ENCODE results near the gene BAHCC1. TPM values are rescaled to one million over a fixed set of nuclear protein-coding genes. Genes with fewer than 3 reads are reported as not detected.

BAHCC1 gene
- total and polyA plus RNA-seq, 10 of the 15 experiments (the other 5 are each of a cell fraction or from before 2014, with no cell fraction given), result 0.03 to 0.14 (median 0.11) TPM; not detected in 6

GRCh38 chr17:81443269-81443668 lies 48.0 kb downstream of the BAHCC1 start (continued):
- no peak for TF ChIP-seq ZNF592 (IDR thresholded peaks at IDR 0.05)

GRCh38 chr17:81444610-81445339 lies 49.5 kb downstream of the BAHCC1 start:
- ChIA-PET SMC1A (ENCODE audit: uncharacterized antibody, unreplicated experiment) (no interaction called here), CTCF (no interaction called here), RAD21 (ENCODE audit: unreplicated experiment) (no interaction called here), POLR2A (interaction anchor here (0.6 kb wide), 1 partner anchor 1387 kb away, joined by 3 read pairs; no protein-coding TSS in a partner anchor)
- Histone ChIP-seq H3K4me3 (no peak overlapping the region), H2AFZ (ENCODE audit: control insufficient read depth, low read depth, low read length) (no peak overlapping the region), H3K27me3 (replicated peaks in 1 of 2; ENCODE audit: control insufficient read depth in 2 of 2, insufficient read depth in 2 of 2, low read length in 1 of 2) (no peaks in the 10 kb centered on the region), H3K9ac (ENCODE audit: control insufficient read depth, insufficient read depth, low read length) (no peak overlapping the region), H3K4me1 (ENCODE audit: control insufficient read depth, insufficient read depth, low read length) (no peaks in the 10 kb centered on the region), H3K4me2 (ENCODE audit: control insufficient read depth, insufficient read depth) (no peak overlapping the region), H4K20me1 (ENCODE audit: control insufficient read depth, insufficient read depth) (no peaks in the 10 kb centered on the region), H3K27ac (ENCODE audit: control insufficient read depth, insufficient read depth) (no peak overlapping the region), H3K9me3 (replicated peaks; ENCODE audit: control insufficient read depth, insufficient read depth, low read length) (no peaks in the 10 kb centered on the region), H3K79me2 (ENCODE audit: control insufficient read depth, insufficient read depth, low read length) (no peaks in the 10 kb centered on the region), H3K36me3 (ENCODE audit: control insufficient read depth in 2 of 2, insufficient read depth in 2 of 2, low read length in 1 of 2) (no peaks in the 10 kb centered on the region)
- in situ Hi-C loops (cut with MboI), result no loop called here
- DNase-seq (ENCODE audit: low read depth, low spot score) (no peak), ATAC-seq (no peak), FAIRE-seq (no peak)
- BruUV-seq (replicated peaks), result no TSS peak
- intact Hi-C loops (cut with micrococcal nuclease; ENCODE audit: unreplicated experiment), result no loop called here
- 41% methylated on average over 20 of the region's 27 CpGs for WGBS (ENCODE audit: insufficient coverage, insufficient replicate concordance, low lambda C conversion rate, missing lambda C conversion rate)
- no peak for TF ChIP-seq BCL11A (IDR thresholded peaks at IDR 0.05; ENCODE audit: low read depth, low read length)
- TF ChIP-seq CBFB (IDR thresholded peaks at IDR 0.05; ENCODE audit: low read depth), result no peak
- no peak for TF ChIP-seq IKZF2 (IDR thresholded peaks at IDR 0.05)
- no peak for TF ChIP-seq SUZ12 (IDR thresholded peaks at IDR 0.05; ENCODE audit: unreplicated experiment)
- TF ChIP-seq PML (IDR thresholded peaks at IDR 0.05; ENCODE audit: low read length), result no peak
- no peak for TF ChIP-seq ZBED1 (IDR thresholded peaks at IDR 0.05; ENCODE audit: borderline replicate concordance)
- no peak for TF ChIP-seq GATAD2B (conservative IDR thresholded peaks at IDR 0.05; ENCODE audit: low read depth)
- TF ChIP-seq CHD2 (IDR thresholded peaks at IDR 0.05; ENCODE audit: borderline replicate concordance, low read depth, low read length), result no peak
